ENCODE results near the gene ZDHHC4. TPM values are rescaled to one million over a fixed set of nuclear protein-coding genes. Genes with fewer than 3 reads are reported as not detected.

The ZDHHC4 gene
- total and polyA plus RNA-seq, 10 of the 15 experiments (the other 5 are each of a cell fraction or from before 2014, with no cell fraction given) = 30.6 to 74.3 (median 35.8) TPM

- TF ChIP-seq BMI1 (IDR thresholded peaks at IDR 0.05; ENCODE audit: borderline replicate concordance) (no peak), ZNF687 (IDR thresholded peaks at IDR 0.05) (no peak)
Measured at GRCh38 chr7:6547400-6547799, 29.9 kb upstream of the ZDHHC4 start (continued).

GRCh38 chr7:6551016-6551511 is 26.2 kb upstream of the ZDHHC4 start, which contains the start of gene GRID2IP:
Gene GRID2IP (minus strand): TSS chr7:6551461. CDS start chr7:6551436, 25 bp downstream.
- Histone ChIP-seq H3K36me3 (ENCODE audit: control insufficient read depth in 2 of 2, insufficient read depth in 2 of 2, low read length in 1 of 2) (no peaks in the 10 kb centered on the region), H3K27ac (ENCODE audit: control insufficient read depth, insufficient read depth) (no peak within 1 kb of the TSS), H4K20me1 (ENCODE audit: control insufficient read depth, insufficient read depth) (no peaks in the 10 kb centered on the region), H3K9me3 (replicated peaks; ENCODE audit: control insufficient read depth, insufficient read depth, low read length) (no peaks in the 10 kb centered on the region), H3K4me3 (no peak within 1 kb of the TSS), H3K9ac (ENCODE audit: control insufficient read depth, insufficient read depth, low read length) (no peak within 1 kb of the TSS), H2AFZ (ENCODE audit: control insufficient read depth, low read depth, low read length) (no peak within 1 kb of the TSS), H3K4me2 (ENCODE audit: control insufficient read depth, insufficient read depth) (no peak within 1 kb of the TSS), H3K27me3 (replicated peaks in 1 of 2; ENCODE audit: control insufficient read depth in 2 of 2, insufficient read depth in 2 of 2, low read length in 1 of 2) (no peaks in the 10 kb centered on the region), H3K79me2 (ENCODE audit: control insufficient read depth, insufficient read depth, low read length) (no peaks in the 10 kb centered on the region), H3K4me1 (ENCODE audit: control insufficient read depth, insufficient read depth, low read length) (peaks cover under 1% of the 10 kb centered on the region; the same call in 1 of the 2 replicates)
- SMC1A ChIA-PET (ENCODE audit: uncharacterized antibody, unreplicated experiment) = no interaction called here
- CTCF ChIA-PET = no interaction called here
- RAD21 ChIA-PET (ENCODE audit: unreplicated experiment) = no interaction called here
- TF ChIP-seq KLF5 (IDR thresholded peaks at IDR 0.05; ENCODE audit: partially characterized antibody) (no peak), TCF7 (IDR thresholded peaks at IDR 0.05; ENCODE audit: borderline replicate concordance) (no peak), BCLAF1 (IDR thresholded peaks at IDR 0.05) (no peak)
- ATAC-seq (no peak), FAIRE-seq (no peak), DNase-seq (ENCODE audit: low read depth, low spot score) (no peak)
- POLR2A ChIA-PET = no interaction called here
- in situ Hi-C loops (cut with MboI) = no loop called here
- WGBS (ENCODE audit: insufficient coverage, insufficient replicate concordance, low lambda C conversion rate, missing lambda C conversion rate) = 79% methylated on average over 34 of the region's 46 CpGs
- no TSS peak for BruUV-seq (replicated peaks)
- intact Hi-C loops (cut with micrococcal nuclease; ENCODE audit: unreplicated experiment) = no loop called here
